OCI-LY1 (cell line): Measurements from ENCODE around the gene SLC23A2.
"Not testable (repeated sequence)": the region's sequence is repeated elsewhere in the genome, so short reads cannot be mapped to it uniquely, and the experiment has no call there.

Experiments
- H2AFZ ChIP-seq: fragments of 200-600 bp; sonication (generic), shearing (Covaris generic); 2 replicates; pipeline ENCODE4 v1.6.0; 2014; ENCODE audit warnings: antibody characterized with exemption, mild to moderate bottlenecking, low read length
- H3F3A ChIP-seq: fragments of 200-600 bp; sonication (generic), shearing (Covaris generic); 2 replicates; pipeline ENCODE4 v1.6.0; 2014; ENCODE audit warnings: mild to moderate bottlenecking, antibody characterized with exemption, low read length, moderate library complexity; ENCODE audit not compliant: insufficient read depth
- H3K27ac ChIP-seq: fragments of 200-600 bp; sonication (generic); 2 replicates; pipeline ENCODE4 v1.5.1; 2014; ENCODE audit warnings: low read length, mixed run types, mild to moderate bottlenecking, low read depth; ENCODE audit not compliant: poor library complexity, severe bottlenecking
- H3K27me3 ChIP-seq: fragments of 200-600 bp; sonication (generic); 2 replicates; pipeline ENCODE4 v1.6.0; 2014; ENCODE audit warnings: antibody characterized with exemption, mild to moderate bottlenecking, low read length, moderate library complexity; ENCODE audit not compliant: insufficient read depth
- H3K36me3 ChIP-seq: fragments of 200-600 bp; sonication (generic); 2 replicates; pipeline ENCODE4 v1.6.1; 2014; ENCODE audit warnings: mild to moderate bottlenecking, antibody characterized with exemption, low read length, moderate library complexity, mixed read lengths; ENCODE audit not compliant: insufficient read depth
- H3K4me1 ChIP-seq: fragments of 200-600 bp; sonication (generic); 2 replicates; pipeline ENCODE4 v1.5.1; 2014; ENCODE audit warnings: mild to moderate bottlenecking, low read length, moderate library complexity; ENCODE audit not compliant: insufficient read depth, severe bottlenecking
- H3K4me2 ChIP-seq: fragments of 200-600 bp; sonication (generic), shearing (Covaris generic); 2 replicates; pipeline ENCODE4 v1.6.1; 2014; ENCODE audit warnings: low read length
- H3K4me3 ChIP-seq: fragments of 200-600 bp; sonication (generic); 2 replicates; pipeline ENCODE4 v1.5.1; 2014; ENCODE audit warnings: low read length, low read depth, mild to moderate bottlenecking, mixed read lengths; ENCODE audit not compliant: poor library complexity, severe bottlenecking
- H3K79me2 ChIP-seq: fragments of 200-600 bp; shearing (Covaris generic); 2 replicates; pipeline ENCODE4 v1.6.1; 2016; ENCODE audit warnings: mixed run types, low read length, mixed read lengths; ENCODE audit not compliant: insufficient read depth
- H3K9ac ChIP-seq: fragments of 200-600 bp; sonication (generic), shearing (Covaris generic); 2 replicates; pipeline ENCODE4 v1.6.1; 2014; ENCODE audit warnings: mild to moderate bottlenecking, low read length, mixed read lengths
- H3K9me2 ChIP-seq: fragments of 200-600 bp; sonication (generic), shearing (Covaris generic); 2 replicates; pipeline ENCODE4 v1.6.1; 2014; ENCODE audit warnings: low read depth, mild to moderate bottlenecking, low read length, mixed read lengths
- H3K9me3 ChIP-seq: fragments of 200-600 bp; shearing (Covaris generic); 2 replicates; pipeline ENCODE4 v1.6.1; 2014; ENCODE audit warnings: low read length, mixed read lengths
- H4K20me1 ChIP-seq: fragments of 200-600 bp; sonication (generic), shearing (Covaris generic); 2 replicates; pipeline ENCODE4 v1.6.0; 2016; ENCODE audit warnings: mild to moderate bottlenecking, low read length; ENCODE audit not compliant: insufficient read depth
- EZH2 ChIP-seq: fragments of 200-600 bp; sonication (generic), shearing (Covaris generic); IDR thresholded peaks from 2 replicates; pipeline ENCODE4 v1.8.0; 2017; ENCODE audit warnings: borderline replicate concordance, mixed run types, mild to moderate bottlenecking, antibody characterized with exemption, low read length, moderate library complexity, mixed read lengths
- TF ChIP-seq, protein P1 (sequence below): fragments of 200-600 bp; sonication (generic), shearing (Covaris generic); IDR thresholded peaks from 2 replicates; pipeline ENCODE4 v1.5.1; 2017; ENCODE audit warnings: mild to moderate bottlenecking, antibody characterized with exemption, low read length, moderate library complexity, mixed read lengths

The SLC23A2 gene

DNA sequence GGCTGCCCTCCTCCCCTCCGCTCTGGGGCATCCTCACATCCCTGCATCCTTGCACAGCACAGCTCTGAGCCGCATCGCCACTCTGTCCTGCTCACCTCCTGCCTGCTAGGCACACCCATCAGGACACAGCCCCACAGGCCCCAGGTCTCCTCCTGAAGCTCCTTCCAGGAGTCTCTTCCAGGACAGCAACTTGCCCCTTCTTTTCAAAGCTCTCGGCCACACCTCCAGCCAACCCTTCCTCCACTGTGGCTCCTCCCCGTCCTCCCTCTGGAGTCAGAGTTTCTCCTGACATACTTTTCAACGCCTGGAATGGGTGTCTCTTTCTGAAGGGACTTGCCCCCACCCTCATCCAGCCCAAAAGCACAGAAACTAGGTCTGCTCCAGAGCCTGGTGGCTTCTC, 77.3 kb downstream of the SLC23A2 start:
- no peaks in the 10 kb centered on the region for H4K20me1 ChIP-seq
- no peak overlapping the region for H3K27ac ChIP-seq
- no peak overlapping the region for H2AFZ ChIP-seq
- no peak overlapping the region for H3K4me2 ChIP-seq
- no peaks in the 10 kb centered on the region for H3F3A ChIP-seq
- H3K4me1 ChIP-seq = peaks cover 12% of the 10 kb centered on the region
- no peak overlapping the region for H3K9ac ChIP-seq
- H3K27me3 ChIP-seq = no peaks in the 10 kb centered on the region
- H3K4me3 ChIP-seq = no peak overlapping the region
- no peak for TF ChIP-seq EZH2
- TF ChIP-seq, protein P1, sequence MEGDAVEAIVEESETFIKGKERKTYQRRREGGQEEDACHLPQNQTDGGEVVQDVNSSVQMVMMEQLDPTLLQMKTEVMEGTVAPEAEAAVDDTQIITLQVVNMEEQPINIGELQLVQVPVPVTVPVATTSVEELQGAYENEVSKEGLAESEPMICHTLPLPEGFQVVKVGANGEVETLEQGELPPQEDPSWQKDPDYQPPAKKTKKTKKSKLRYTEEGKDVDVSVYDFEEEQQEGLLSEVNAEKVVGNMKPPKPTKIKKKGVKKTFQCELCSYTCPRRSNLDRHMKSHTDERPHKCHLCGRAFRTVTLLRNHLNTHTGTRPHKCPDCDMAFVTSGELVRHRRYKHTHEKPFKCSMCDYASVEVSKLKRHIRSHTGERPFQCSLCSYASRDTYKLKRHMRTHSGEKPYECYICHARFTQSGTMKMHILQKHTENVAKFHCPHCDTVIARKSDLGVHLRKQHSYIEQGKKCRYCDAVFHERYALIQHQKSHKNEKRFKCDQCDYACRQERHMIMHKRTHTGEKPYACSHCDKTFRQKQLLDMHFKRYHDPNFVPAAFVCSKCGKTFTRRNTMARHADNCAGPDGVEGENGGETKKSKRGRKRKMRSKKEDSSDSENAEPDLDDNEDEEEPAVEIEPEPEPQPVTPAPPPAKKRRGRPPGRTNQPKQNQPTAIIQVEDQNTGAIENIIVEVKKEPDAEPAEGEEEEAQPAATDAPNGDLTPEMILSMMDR = no peak
- no peaks in the 10 kb centered on the region for H3K9me3 ChIP-seq
- H3K9me2 ChIP-seq = no peaks in the 10 kb centered on the region
- 0 out of 2 replicates have a peak, but pooled peaks cover 4% of the 10 kb centered on the region for H3K79me2 ChIP-seq
- peaks cover 50% of the 10 kb centered on the region; the same call in 1 of the 2 replicates for H3K36me3 ChIP-seq

DNA sequence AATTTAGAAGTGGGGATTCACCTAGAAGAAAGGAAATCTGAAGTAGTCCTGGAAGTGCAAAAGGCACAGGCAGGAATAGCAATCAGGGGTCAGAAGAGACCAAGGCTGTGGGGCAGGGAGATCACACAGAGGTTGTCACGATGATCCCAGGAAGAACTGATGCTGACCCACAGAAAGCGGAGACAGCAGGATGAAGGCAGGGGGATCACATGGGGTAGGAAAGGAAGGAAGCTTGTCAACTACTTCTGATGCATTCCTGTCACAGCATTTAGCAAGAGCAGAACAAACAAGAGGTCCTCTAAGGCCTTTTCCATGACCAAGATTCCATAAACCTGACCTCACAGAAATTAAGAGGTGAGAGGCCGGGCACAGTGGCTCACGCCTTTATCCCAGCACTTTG, 79.1 kb downstream of the SLC23A2 start:
- no peak overlapping the region for H2AFZ ChIP-seq
- no peaks in the 10 kb centered on the region for H3K27me3 ChIP-seq
- H3K9me3 ChIP-seq = no peaks in the 10 kb centered on the region
- H3K36me3 ChIP-seq = peaks cover 34% of the 10 kb centered on the region; the same call in 1 of the 2 replicates
- H3K4me1 ChIP-seq = peaks cover 31% of the 10 kb centered on the region
- no peak overlapping the region for H3K9ac ChIP-seq
- H3K79me2 ChIP-seq = peaks cover 13% of the 10 kb centered on the region
- H3F3A ChIP-seq = no peaks in the 10 kb centered on the region
- no peak overlapping the region for H3K27ac ChIP-seq
- no peaks in the 10 kb centered on the region for H4K20me1 ChIP-seq
- no peak overlapping the region for H3K4me3 ChIP-seq
- no peaks in the 10 kb centered on the region for H3K9me2 ChIP-seq
- no peak overlapping the region for H3K4me2 ChIP-seq
- TF ChIP-seq, protein P1 = no peak
- TF ChIP-seq EZH2 = no peak

DNA sequence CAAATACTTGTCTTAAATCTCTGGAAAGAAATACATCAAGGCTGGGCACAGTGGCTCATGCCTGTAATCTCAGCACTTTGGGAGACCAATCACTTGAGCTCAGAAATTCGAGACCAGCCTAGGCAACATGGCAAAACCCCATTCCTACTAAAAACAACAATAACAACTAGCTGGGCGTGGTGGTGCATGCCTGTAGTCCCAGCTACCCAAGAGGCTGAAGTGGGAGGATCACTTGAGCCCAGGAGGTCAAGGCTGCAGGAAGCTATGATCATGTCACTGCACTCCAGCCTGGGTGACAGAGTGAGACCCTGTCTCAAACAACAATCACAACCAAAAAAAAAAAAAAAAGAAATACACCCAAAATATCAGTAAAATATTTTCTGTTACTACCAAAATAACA, 80.0 kb downstream of the SLC23A2 start:
- Histone ChIP-seq H3K79me2 (peaks cover 19% of the 10 kb centered on the region), H3K36me3 (peaks cover 34% of the 10 kb centered on the region; the same call in 1 of the 2 replicates), H3K4me1 (peaks cover 34% of the 10 kb centered on the region)
- H3K27me3 ChIP-seq, H4K20me1 ChIP-seq, H3K4me3 ChIP-seq, H3K9ac ChIP-seq, H3K9me2 ChIP-seq, H3K9me3 ChIP-seq, H3K4me2 ChIP-seq, H2AFZ ChIP-seq, H3F3A ChIP-seq, H3K27ac ChIP-seq: not testable (repeated sequence)

DNA sequence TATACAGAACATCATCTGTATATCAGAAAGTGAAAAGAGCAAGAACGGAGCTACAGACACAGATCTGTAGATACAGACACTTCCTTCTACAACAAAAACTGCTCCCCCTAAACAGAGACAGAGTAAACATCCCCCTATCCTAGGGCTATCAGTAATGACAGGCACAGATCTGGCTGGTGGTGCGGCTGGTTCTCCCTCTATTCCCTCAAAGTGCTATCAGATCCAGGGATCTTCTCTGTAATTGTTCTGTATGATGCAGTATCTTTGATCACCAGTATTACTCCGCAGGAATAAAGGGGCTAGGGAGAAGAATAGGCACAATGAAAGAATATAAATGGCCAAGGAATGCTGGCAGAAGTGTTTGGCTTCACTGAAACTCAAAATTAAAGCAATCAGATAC, 80.7 kb downstream of the SLC23A2 start:
- TF ChIP-seq EZH2 = no peak
- TF ChIP-seq, protein P1 = no peak
- no peak overlapping the region for H2AFZ ChIP-seq
- no peak overlapping the region for H3K4me3 ChIP-seq
- H3K9me3 ChIP-seq = no peaks in the 10 kb centered on the region
- peaks cover 34% of the 10 kb centered on the region for H3K4me1 ChIP-seq
- no peaks in the 10 kb centered on the region for H3F3A ChIP-seq
- H3K79me2 ChIP-seq = peaks cover 24% of the 10 kb centered on the region
- H3K27ac ChIP-seq = no peak overlapping the region
- H3K4me2 ChIP-seq = no peak overlapping the region
- H3K9me2 ChIP-seq = no peaks in the 10 kb centered on the region
- no peak overlapping the region for H3K9ac ChIP-seq
- H4K20me1 ChIP-seq = no peaks in the 10 kb centered on the region
- peaks cover 31% of the 10 kb centered on the region; the same call in 1 of the 2 replicates for H3K36me3 ChIP-seq
- no peaks in the 10 kb centered on the region for H3K27me3 ChIP-seq
